Purkinje cell (primary cell): ENCODE results near the gene CGREF1. TPM values are rescaled to one million over a fixed set of nuclear protein-coding genes. Genes with fewer than 3 reads are reported as not detected.

ENCODE experiments used
- polyA plus RNA-seq: library from polyadenylated mRNA; unstranded; fragments of >200 nt; fragmentation: Nextera tagmentation; gene quantifications from 2 replicates; pipeline ENCODE4 v1.2.1, GENCODE V29; 2014

CGREF1 gene
- polyA plus RNA-seq: 28.9 and 37.0 TPM in 2 replicates

DNA sequence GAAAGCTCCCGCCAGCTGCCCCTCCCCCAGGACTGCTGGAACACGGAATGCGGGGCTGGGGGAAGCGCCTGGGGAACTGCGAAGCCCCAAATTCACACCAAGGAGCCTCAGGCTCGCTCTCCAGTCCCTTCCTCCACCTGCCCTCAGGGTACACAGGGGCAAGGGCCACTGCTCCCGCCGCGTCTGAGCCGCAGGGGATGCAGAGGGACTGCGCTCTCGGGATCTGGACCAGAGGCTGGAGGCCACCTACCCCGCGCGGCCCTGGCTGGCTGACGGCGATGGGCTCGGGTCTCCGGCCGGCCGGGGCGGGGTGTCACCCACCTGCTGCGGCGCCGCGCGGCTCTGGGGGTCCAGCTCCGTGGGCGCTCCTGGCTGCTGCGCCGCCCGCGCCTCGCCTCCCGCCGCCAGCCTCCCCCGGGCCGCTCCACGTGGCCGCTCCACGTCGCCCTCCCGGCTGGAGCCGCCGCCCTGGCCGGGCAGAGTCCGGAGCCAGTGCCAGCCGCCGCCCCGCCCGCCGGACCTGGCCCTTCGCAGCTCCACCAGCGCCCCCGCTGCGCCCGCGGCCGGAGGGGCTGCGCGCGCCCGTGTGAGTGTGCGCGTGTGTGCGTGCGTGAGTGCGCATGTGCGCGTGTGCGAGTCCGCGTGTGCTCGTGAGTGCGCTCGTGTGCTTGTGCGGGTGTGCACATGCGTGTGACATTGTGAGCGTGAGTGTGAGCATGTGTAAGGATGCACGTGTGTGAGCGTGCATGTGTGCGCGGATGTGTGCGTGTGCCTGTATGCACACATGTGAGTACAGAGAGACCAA lies at the start of gene CGREF1:
CGREF1 (minus strand) TSS at position 604 of the 805 bp plus-strand sequence. CDS start 14,762 bp downstream, outside the sequence.

GRCh38 chr2:27148801-27149439 lies 30.0 kb upstream of the CGREF1 start, which contains the start of gene TCF23:
Gene TCF23 (plus strand): TSS chr2:27149004. CDS start chr2:27149134, 130 bp downstream.

GRCh38 chr2:27139310-27139709 lies 20.4 kb upstream of the CGREF1 start, which contains the start of gene PRR30:
Gene PRR30 (minus strand): TSS chr2:27139410. CDS start chr2:27138329, 1,081 bp downstream.

DNA sequence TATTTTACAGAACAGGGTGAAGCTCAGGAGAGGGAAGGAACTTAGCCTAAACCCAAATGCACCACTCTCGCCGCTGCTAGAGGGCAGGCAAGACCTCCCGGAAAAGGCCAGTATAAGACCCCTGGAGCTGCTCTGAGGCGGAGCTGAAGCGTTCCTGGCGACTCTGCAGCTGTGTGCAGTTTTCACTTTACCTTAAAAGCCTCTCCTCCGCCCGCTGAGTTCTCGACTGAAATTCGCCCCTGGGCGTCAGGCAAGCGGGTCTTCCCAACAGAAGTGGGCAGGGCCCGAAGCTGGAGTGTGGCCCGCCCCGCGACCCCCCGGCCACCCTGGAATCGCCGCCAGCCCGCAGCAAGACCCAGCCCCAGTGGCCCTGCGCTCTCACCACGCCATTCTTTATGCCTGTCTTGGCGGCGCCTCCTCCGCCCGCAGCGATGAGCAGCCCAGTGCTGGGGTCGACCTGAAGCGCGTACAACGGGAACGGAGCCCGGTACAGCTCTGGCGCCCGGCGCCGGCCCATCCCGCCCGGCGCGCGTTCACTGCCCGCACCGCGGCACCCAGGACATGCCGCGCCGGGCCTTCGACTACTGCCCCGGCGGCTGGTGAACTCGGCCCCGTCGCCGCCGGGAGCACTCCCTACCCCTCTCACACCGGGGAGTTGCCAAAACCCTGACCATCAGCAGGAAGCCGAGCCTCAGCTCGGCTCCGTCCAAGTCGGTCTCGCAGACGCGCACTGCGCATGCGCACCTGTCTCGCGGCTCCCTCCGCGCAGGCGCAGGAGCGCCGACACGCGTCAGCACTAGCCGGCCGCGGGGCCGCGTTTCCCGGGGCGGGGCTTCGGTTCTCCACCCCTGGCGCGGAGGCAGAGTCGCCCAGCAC lies 15.2 kb upstream of the CGREF1 start, which contains the start of gene PREB:
PREB (minus strand) TSS at position 732 of the 876 bp plus-strand sequence; CDS start at position 517, 215 bp downstream.

DNA sequence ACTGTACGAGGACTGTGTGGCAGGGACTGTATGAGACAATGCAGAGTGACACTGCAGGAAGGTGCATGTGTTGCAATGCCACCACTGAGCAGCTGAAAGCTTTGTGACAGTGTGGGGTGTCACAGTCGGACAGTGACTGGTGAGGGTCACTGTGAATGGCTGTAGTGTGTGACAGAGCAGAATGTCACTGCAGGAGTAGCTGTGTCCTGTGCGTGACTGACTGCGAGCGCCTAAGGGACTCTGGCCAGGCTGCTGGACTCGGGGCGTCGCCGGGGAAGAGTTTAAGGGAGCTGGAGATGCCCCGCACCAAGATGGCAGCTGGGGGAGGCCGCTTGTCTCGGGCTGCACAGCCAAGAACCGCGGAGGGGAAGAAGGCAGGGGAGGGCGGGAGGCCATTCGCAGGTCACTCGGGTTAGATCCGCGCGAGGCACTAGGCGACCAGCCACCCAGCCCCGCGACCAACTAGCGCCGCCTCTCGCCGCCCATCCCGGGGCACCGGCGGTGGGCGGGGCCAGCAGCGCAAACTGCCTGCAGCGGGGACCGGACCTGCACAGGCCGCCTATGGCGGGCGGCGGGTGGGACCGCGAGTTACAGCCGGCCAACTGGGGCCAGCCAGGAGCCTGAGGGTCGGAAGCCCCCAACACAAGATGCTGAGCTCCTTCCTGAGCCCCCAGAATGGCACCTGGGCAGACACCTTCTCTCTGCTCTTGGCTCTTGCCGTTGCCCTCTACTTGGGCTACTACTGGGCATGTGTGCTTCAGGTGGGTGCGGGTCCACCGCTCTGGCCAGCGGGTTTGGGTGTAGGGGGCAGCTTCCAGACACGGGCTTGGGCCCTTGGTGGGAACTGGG lies 4.6 kb upstream of the CGREF1 start, which contains the start of gene ABHD1:
ABHD1 (plus strand) TSS at position 514 of the 849 bp plus-strand sequence; CDS start at position 648, 134 bp downstream.

GRCh38 chr2:27086724-27087593 lies 32.0 kb downstream of the CGREF1 start, which contains the start of gene KHK:
Gene KHK (plus strand): TSS chr2:27086772. CDS start chr2:27087260, 488 bp downstream.

GRCh38 chr2:27078267-27079194 lies 40.4 kb downstream of the CGREF1 start, which contains the start of gene EMILIN1:
Gene EMILIN1 (plus strand): TSS chr2:27078615. CDS start chr2:27079066, 451 bp downstream.

DNA sequence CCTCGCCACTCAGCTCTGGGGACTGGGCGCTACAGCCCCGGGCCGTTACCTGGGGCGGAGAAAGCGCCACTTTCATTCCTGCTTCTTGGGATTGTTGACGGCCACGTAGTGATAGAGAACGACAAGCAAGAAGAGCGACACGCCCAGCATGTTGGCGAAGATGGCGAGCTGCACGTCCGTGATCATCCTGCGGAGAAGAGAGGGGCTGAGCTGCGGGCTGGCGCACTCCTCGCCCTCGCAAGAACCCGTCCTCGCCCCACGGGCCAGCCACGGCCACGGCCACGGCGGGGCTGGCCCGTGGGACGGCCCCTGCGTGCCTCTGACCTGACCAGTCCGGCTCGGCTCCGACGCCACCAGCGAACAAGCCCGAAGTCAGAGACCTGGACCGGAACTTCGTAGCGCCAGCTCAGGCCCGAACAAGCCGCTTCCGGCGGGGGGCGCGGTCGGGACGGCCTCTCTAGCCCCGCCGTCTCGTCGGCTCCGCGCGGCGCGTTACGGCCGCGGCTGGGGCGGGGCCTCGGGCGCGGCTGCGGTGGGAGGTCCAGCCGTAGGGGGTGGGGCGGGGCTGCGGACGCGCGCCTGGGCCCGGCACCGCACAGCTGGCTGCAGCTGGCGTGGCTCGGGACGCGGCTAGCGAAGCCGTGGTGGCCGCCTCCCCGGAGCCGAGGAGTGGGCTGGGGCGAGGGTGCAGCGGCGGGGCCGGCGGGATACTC lies 47.5 kb downstream of the CGREF1 start, which contains the start of gene OST4:
OST4 (minus strand) TSS at position 378 of the 713 bp plus-strand sequence.

DNA sequence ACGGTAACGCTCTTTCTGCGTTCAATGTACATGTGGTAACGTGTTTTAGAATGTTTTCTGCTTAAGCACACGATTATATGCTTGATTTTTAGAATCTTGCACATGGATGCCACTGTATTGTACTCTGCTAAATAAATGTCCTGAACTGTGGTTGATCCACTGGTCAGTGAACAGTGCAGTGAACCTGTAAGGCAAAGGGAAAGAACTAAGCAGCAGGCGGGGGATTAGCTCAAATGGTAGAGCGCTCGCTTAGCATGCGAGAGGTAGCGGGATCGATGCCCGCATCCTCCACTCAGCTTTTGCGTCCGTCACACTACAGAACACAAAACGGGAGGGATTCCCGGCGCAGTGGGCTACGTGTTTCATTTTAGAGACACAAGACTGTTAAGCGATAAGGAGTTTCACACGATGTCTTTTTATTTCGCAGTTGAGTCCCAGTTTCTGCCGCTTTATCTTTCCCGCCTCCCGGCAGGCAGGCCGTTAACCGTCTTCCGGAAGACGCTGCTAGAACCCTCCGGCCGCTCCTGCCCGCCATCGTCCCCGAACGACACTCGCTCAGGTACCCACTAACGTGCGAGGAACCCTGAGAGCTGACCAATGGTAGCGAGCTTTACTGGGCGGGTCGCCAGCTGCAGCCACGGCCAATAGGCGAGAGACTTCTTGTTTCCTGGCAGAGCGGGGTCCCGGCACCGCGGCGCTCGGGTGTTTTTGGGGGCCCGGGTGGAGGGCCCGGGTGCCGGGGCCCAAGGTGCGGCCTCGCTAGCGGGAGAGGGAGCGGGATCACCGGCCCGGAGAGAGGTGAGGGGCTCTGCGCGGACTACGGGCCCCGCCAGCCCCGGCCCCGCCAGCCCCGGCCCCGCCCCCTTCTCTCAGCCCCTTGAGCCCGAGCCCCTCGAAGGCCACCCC lies 67.7 kb downstream of the CGREF1 start, which contains the start of gene AGBL5:
AGBL5 (plus strand) TSS at position 673 of the 906 bp plus-strand sequence. CDS start 1,291 bp downstream, outside the sequence.

Other genes starting within 250 kb of the CGREF1 start
- gene MAPRE3, start 148.5 kb downstream of the CGREF1 start, polyA plus RNA-seq: 17.4 and 20.0 TPM in 2 replicates
- gene TMEM214, start 86.2 kb downstream of the CGREF1 start, polyA plus RNA-seq: 11.2 and 12.8 TPM in 2 replicates
- gene AGBL5, start 67.5 kb downstream of the CGREF1 start, polyA plus RNA-seq: 2.1 and 2.3 TPM in 2 replicates
- gene OST4, start 47.5 kb downstream of the CGREF1 start, polyA plus RNA-seq: 651 and 832 TPM in 2 replicates
- not detected in 2 replicates for gene EMILIN1, start 40.5 kb downstream of the CGREF1 start, polyA plus RNA-seq
- 0.28 and 1.3 TPM in 2 replicates for gene KHK, start 32.4 kb downstream of the CGREF1 start, polyA plus RNA-seq
- not detected in 2 replicates for gene ABHD1, start 4.7 kb upstream of the CGREF1 start, polyA plus RNA-seq
- gene PREB, start 15.5 kb upstream of the CGREF1 start, polyA plus RNA-seq: 13.8 and 25.2 TPM in 2 replicates
- not detected in 2 replicates for gene PRR30, start 20.3 kb upstream of the CGREF1 start, polyA plus RNA-seq
- not detected in 2 replicates for gene TCF23, start 29.9 kb upstream of the CGREF1 start, polyA plus RNA-seq
- gene ATRAID, start 92.9 kb upstream of the CGREF1 start, polyA plus RNA-seq: 123 and 146 TPM in 2 replicates
- gene SLC5A6, start 93.1 kb upstream of the CGREF1 start, polyA plus RNA-seq: 7.2 and 9.7 TPM in 2 replicates
- gene CAD, start 98.2 kb upstream of the CGREF1 start, polyA plus RNA-seq: 4.1 and 4.9 TPM in 2 replicates
- 6.0 TPM in 1 of 2 replicates, not detected in the other for gene SLC30A3, start 143.9 kb upstream of the CGREF1 start, polyA plus RNA-seq
- not detected in 2 replicates for gene DNAJC5G, start 156.3 kb upstream of the CGREF1 start, polyA plus RNA-seq
- gene TRIM54, start 163.3 kb upstream of the CGREF1 start, polyA plus RNA-seq: not detected in 2 replicates
- 0.43 TPM in 1 of 2 replicates, not detected in the other for gene UCN, start 189.3 kb upstream of the CGREF1 start, polyA plus RNA-seq
- gene MPV17, start 204.0 kb upstream of the CGREF1 start, polyA plus RNA-seq: 142 and 167 TPM in 2 replicates
- gene GTF3C2, start 237.6 kb upstream of the CGREF1 start, polyA plus RNA-seq: 20.5 and 37.4 TPM in 2 replicates